ENCODE data around the gene NQO1. TPM values are rescaled to one million over a fixed set of nuclear protein-coding genes. Genes with fewer than 3 reads are reported as not detected.
A peak's percentile ranks its signal among the peaks of the same experiment; 100 is the strongest.
"Not testable (repeated sequence)": the region's sequence is repeated elsewhere in the genome, so short reads cannot be mapped to it uniquely, and the experiment has no call there.

The NQO1 gene
- total RNA-seq, 1 donor from 2014 or later = 107 TPM

- DNase-seq (ENCODE audit: low read depth) = no peak
- H3K36me3 ChIP-seq (ENCODE audit: control insufficient read depth, insufficient read depth, low read length) = peaks cover 4% of the 10 kb centered on the region
These were observed 42.3 kb upstream of the NQO1 start for GRCh38 chr16:69768666-69769065.

GRCh38 chr16:69767459-69768229 lies 41.3 kb upstream of the NQO1 start:
- H3K36me3 ChIP-seq (ENCODE audit: control insufficient read depth, insufficient read depth, low read length) = peaks cover 4% of the 10 kb centered on the region
- FAIRE-seq (no peak), DNase-seq (ENCODE audit: low read depth) (no peak)
- no peaks in the 10 kb centered on the region for H3K27me3 ChIP-seq (ENCODE audit: control insufficient read depth, insufficient read depth, low read length)
- H3K4me3 ChIP-seq (ENCODE audit: low read depth, low read length) = no peak overlapping the region
- TF ChIP-seq CTCF (IDR thresholded peaks at IDR 0.05; ENCODE audit: insufficient read depth, low read length, severe bottlenecking) = no peak

More at GRCh38 chr16:69768666-69769065, 42.3 kb upstream of the NQO1 start:
- no peaks in the 10 kb centered on the region for H3K27me3 ChIP-seq (ENCODE audit: control insufficient read depth, insufficient read depth, low read length)
- TF ChIP-seq CTCF (IDR thresholded peaks at IDR 0.05; ENCODE audit: insufficient read depth, low read length, severe bottlenecking) = no peak
- H3K4me3 ChIP-seq (ENCODE audit: low read depth, low read length) = no peak overlapping the region
- FAIRE-seq = no peak

GRCh38 chr16:69763599-69763942 lies 37.2 kb upstream of the NQO1 start:
- no peak for TF ChIP-seq CTCF (IDR thresholded peaks at IDR 0.05; ENCODE audit: insufficient read depth, low read length, severe bottlenecking)
- Histone ChIP-seq H3K27me3 (ENCODE audit: control insufficient read depth, insufficient read depth, low read length) (no peaks in the 10 kb centered on the region), H3K36me3 (ENCODE audit: control insufficient read depth, insufficient read depth, low read length) (peaks cover 4% of the 10 kb centered on the region), H3K4me3 (ENCODE audit: low read depth, low read length) (no peak overlapping the region)
- DNase-seq (ENCODE audit: low read depth) (no peak), FAIRE-seq (no peak)

- TF ChIP-seq CTCF (IDR thresholded peaks at IDR 0.05; ENCODE audit: insufficient read depth, low read length, severe bottlenecking) = no peak
- Histone ChIP-seq H3K27me3 (ENCODE audit: control insufficient read depth, insufficient read depth, low read length) (no peaks in the 10 kb centered on the region), H3K4me3 (ENCODE audit: low read depth, low read length) (peak overlapping the region; percentile 56), H3K36me3 (ENCODE audit: control insufficient read depth, insufficient read depth, low read length) (peaks cover 4% of the 10 kb centered on the region)
- DNase-seq (ENCODE audit: low read depth) (peak; percentile 46), FAIRE-seq (no peak)
These were observed 36.6 kb upstream of the NQO1 start for GRCh38 chr16:69762814-69763598.

GRCh38 chr16:69761983-69762813 lies 35.8 kb upstream of the NQO1 start, which contains the start of gene WWP2:
Gene WWP2 (plus strand): TSS chr16:69762332. CDS start chr16:69787011, 24,679 bp downstream.
- no peak for TF ChIP-seq CTCF (IDR thresholded peaks at IDR 0.05; ENCODE audit: insufficient read depth, low read length, severe bottlenecking)
- no peaks in the 10 kb centered on the region for H3K27me3 ChIP-seq (ENCODE audit: control insufficient read depth, insufficient read depth, low read length)
- H3K4me3 ChIP-seq (ENCODE audit: low read depth, low read length) = peak within 1 kb of the TSS; percentile 56
- H3K36me3 ChIP-seq (ENCODE audit: control insufficient read depth, insufficient read depth, low read length) = peaks cover 4% of the 10 kb centered on the region
- DNase-seq (ENCODE audit: low read depth) (peak; percentile 35), FAIRE-seq (no peak)

- not testable (repeated sequence) for DNase-seq (ENCODE audit: low read depth); H3K36me3 ChIP-seq (ENCODE audit: control insufficient read depth, insufficient read depth, low read length); H3K4me3 ChIP-seq (ENCODE audit: low read depth, low read length); H3K27me3 ChIP-seq (ENCODE audit: control insufficient read depth, insufficient read depth, low read length); FAIRE-seq
These were observed 31.0 kb upstream of the NQO1 start for GRCh38 chr16:69757375-69757774.

Measured in bronchial epithelial cell (primary cell).